ENCODE data around the gene ARID2. TPM values are rescaled to one million over a fixed set of nuclear protein-coding genes. Genes with fewer than 3 reads are reported as not detected.

ARID2 gene
- total RNA-seq, 4 donors from 2014 or later: 10.5 to 25.0 (median 11.7) TPM

- intact Hi-C loops (cut with DNase I; ENCODE audit: low total_unique reads): no loop called here
- DNase-seq: no peak
- in situ Hi-C loops (cut with MboI; ENCODE audit: low sequenced_read_pairs in 4 of 4): no loop called here
Measured at GRCh38 chr12:45712319-45712718, 17.2 kb upstream of the ARID2 start.

GRCh38 chr12:45713078-45713477, 16.4 kb upstream of the ARID2 start:
- peaks cover 0 to 2% of the 10 kb centered on the region in 2 donors for H3K4me1 ChIP-seq
- H3K9me3 ChIP-seq: no peaks in the 10 kb centered on the region
- H3K27ac ChIP-seq: no peak overlapping the region
- H3K27me3 ChIP-seq: no peaks in the 10 kb centered on the region
- ATAC-seq (no peak), DNase-seq (no peak)
- H3K4me3 ChIP-seq: no peak overlapping the region
- in situ Hi-C loops (cut with MboI; ENCODE audit: low sequenced_read_pairs in 4 of 4) (no loop called here), intact Hi-C loops (cut with DNase I; ENCODE audit: low total_unique reads) (no loop called here)
- no peak for TF ChIP-seq CTCF (IDR thresholded peaks at IDR 0.05 in 4 of 5, conservative IDR thresholded peaks at IDR 0.05 in 1 of 5)
- no peak for TF ChIP-seq POLR2A (IDR thresholded peaks at IDR 0.05)
- no peaks in the 10 kb centered on the region for H3K36me3 ChIP-seq

More at GRCh38 chr12:45712319-45712718, 17.2 kb upstream of the ARID2 start:
- TF ChIP-seq POLR2A (IDR thresholded peaks at IDR 0.05) (no peak), CTCF (IDR thresholded peaks at IDR 0.05 in 4 of 5, conservative IDR thresholded peaks at IDR 0.05 in 1 of 5) (no peak)
- H3K9me3 ChIP-seq: no peaks in the 10 kb centered on the region
- H3K4me3 ChIP-seq: no peak overlapping the region
- H3K27me3 ChIP-seq: no peaks in the 10 kb centered on the region
- no peak for ATAC-seq
- no peak overlapping the region for H3K27ac ChIP-seq
- H3K4me1 ChIP-seq: no peaks in the 10 kb centered on the region
- H3K36me3 ChIP-seq: no peaks in the 10 kb centered on the region

- Histone ChIP-seq H3K4me3 (no peak overlapping the region), H3K9me3 (no peaks in the 10 kb centered on the region), H3K4me1 (peaks cover 9 to 47% of the 10 kb centered on the region in 2 donors), H3K27me3 (no peaks in the 10 kb centered on the region), H3K36me3 (no peaks in the 10 kb centered on the region), H3K27ac (no peak overlapping the region)
- DNase-seq: no peak
- ATAC-seq: no peak
- in situ Hi-C loops (cut with MboI; ENCODE audit: low sequenced_read_pairs in 4 of 4) (no loop called here), intact Hi-C loops (cut with DNase I; ENCODE audit: low total_unique reads) (no loop called here)
- TF ChIP-seq POLR2A (IDR thresholded peaks at IDR 0.05) (no peak), CTCF (IDR thresholded peaks at IDR 0.05 in 4 of 5, conservative IDR thresholded peaks at IDR 0.05 in 1 of 5) (no peak)
Measured at GRCh38 chr12:45718306-45718705, 11.2 kb upstream of the ARID2 start.

GRCh38 chr12:45720069-45720468, 9.4 kb upstream of the ARID2 start:
- H3K36me3 ChIP-seq: no peaks in the 10 kb centered on the region

More at GRCh38 chr12:45720069-45720468, 9.4 kb upstream of the ARID2 start:
- in situ Hi-C loops (cut with MboI; ENCODE audit: low sequenced_read_pairs in 4 of 4): no loop called here
- no peaks in the 10 kb centered on the region for H3K9me3 ChIP-seq
- intact Hi-C loops (cut with DNase I; ENCODE audit: low total_unique reads): no loop called here
- ATAC-seq: no peak
- no peak overlapping the region for H3K27ac ChIP-seq
- TF ChIP-seq CTCF (IDR thresholded peaks at IDR 0.05 in 4 of 5, conservative IDR thresholded peaks at IDR 0.05 in 1 of 5) (no peak), POLR2A (IDR thresholded peaks at IDR 0.05) (no peak)
- no peaks in the 10 kb centered on the region for H3K27me3 ChIP-seq
- no peak for DNase-seq
- peaks cover 27 to 65% of the 10 kb centered on the region in 2 donors for H3K4me1 ChIP-seq
- H3K4me3 ChIP-seq: no peak overlapping the region

All from gastrocnemius medialis (tissue), 4 donors.